Skeletal muscle tissue (tissue), 4 donors: ENCODE data around the gene C1QTNF6. TPM values are rescaled to one million over a fixed set of nuclear protein-coding genes. Genes with fewer than 3 reads are reported as not detected.

Experiments
- H3K27ac ChIP-seq: one replicate; pipeline ENCODE4 v1.7.0; 2013; ENCODE audit warnings: mild to moderate bottlenecking, low read depth, low read length, inconsistent platforms
- H3K27me3 ChIP-seq, 3 donors: one replicate each; pipeline ENCODE4 v1.7.0; 2013; ENCODE audit warnings: low read length in 3 of 3; ENCODE audit not compliant: control insufficient read depth in 3 of 3, insufficient read depth in 3 of 3
- H3K36me3 ChIP-seq, 3 donors: one replicate each; pipeline ENCODE4 v1.7.0; 2013; ENCODE audit warnings: low read length in 3 of 3; ENCODE audit not compliant: control insufficient read depth in 3 of 3, insufficient read depth in 3 of 3
- H3K4me1 ChIP-seq, 3 donors: one replicate each; pipeline ENCODE4 v1.7.0; 2013; ENCODE audit warnings: low read length in 3 of 3, mild to moderate bottlenecking in 3 of 3; ENCODE audit not compliant: control insufficient read depth in 3 of 3, insufficient read depth in 3 of 3
- H3K4me3 ChIP-seq, 3 donors: one replicate each; pipeline ENCODE4 v1.7.0; 2013; ENCODE audit warnings: low read length in 3 of 3
- H3K9ac ChIP-seq, 3 donors: one replicate each; pipeline ENCODE4 v1.7.0; 2013; ENCODE audit warnings: low read length in 3 of 3, mild to moderate bottlenecking in 3 of 3, moderate library complexity in 2 of 3, low read depth in 1 of 3
- H3K9me3 ChIP-seq, 3 donors: one replicate each; pipeline ENCODE4 v1.7.0; 2013; ENCODE audit warnings: low read length in 3 of 3; ENCODE audit not compliant: control insufficient read depth in 3 of 3
- total RNA-seq: library from RNA; depleted of rRNA; stranded (reverse); fragments of >200 nt; gene quantifications from one replicate; pipeline ENCODE4 v1.2.3, GENCODE V29; 2014
- donor health status: Osteomylitis.

The C1QTNF6 gene
- total RNA-seq, 1 donor from 2014 or later: 6.3 TPM

GRCh38 chr22:37145180-37146050 lies 42.6 kb downstream of the C1QTNF6 start:
- H3K9ac ChIP-seq: no peak overlapping the region
- H3K4me1 ChIP-seq: no peaks in the 10 kb centered on the region
- no peak overlapping the region for H3K27ac ChIP-seq
- no peaks in the 10 kb centered on the region for H3K9me3 ChIP-seq
- H3K27me3 ChIP-seq: peaks cover 11 to 41% (median 40%) of the 10 kb centered on the region in 3 donors
- no peaks in the 10 kb centered on the region for H3K36me3 ChIP-seq
- no peak overlapping the region for H3K4me3 ChIP-seq

GRCh38 chr22:37144180-37144554 lies 43.9 kb downstream of the C1QTNF6 start:
- no peaks in the 10 kb centered on the region for H3K36me3 ChIP-seq
- no peak overlapping the region for H3K4me3 ChIP-seq
- peaks cover 11 to 42% (median 41%) of the 10 kb centered on the region in 3 donors for H3K27me3 ChIP-seq
- no peaks in the 10 kb centered on the region for H3K4me1 ChIP-seq
- H3K27ac ChIP-seq: no peak overlapping the region
- no peak overlapping the region for H3K9ac ChIP-seq
- no peaks in the 10 kb centered on the region for H3K9me3 ChIP-seq

DNA sequence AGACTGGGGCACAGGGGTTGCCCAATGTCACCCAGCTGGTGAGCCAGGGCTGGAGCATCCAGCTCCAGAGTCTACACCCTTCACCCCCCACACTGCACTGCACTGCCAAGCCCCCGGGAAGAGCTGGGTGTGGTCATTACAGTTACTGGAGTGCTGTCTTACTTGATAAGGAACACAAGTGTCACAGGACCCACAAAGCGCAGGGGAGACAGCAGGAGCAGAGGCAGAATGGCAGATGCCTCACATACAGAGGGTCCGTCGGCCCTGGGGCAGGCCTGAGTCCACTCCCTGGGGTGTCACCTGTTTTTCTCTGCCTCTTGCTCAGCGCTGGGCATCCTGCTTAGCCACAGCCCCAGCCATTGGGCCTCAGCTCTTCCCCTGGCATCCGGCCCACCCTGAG lies 46.1 kb downstream of the C1QTNF6 start:
- Histone ChIP-seq H3K9me3 (no peaks in the 10 kb centered on the region), H3K27ac (no peak overlapping the region), H3K36me3 (no peaks in the 10 kb centered on the region), H3K9ac (no peak overlapping the region), H3K4me1 (no peaks in the 10 kb centered on the region), H3K4me3 (no peak overlapping the region), H3K27me3 (peaks cover 13 to 38% (median 38%) of the 10 kb centered on the region in 3 donors)

DNA sequence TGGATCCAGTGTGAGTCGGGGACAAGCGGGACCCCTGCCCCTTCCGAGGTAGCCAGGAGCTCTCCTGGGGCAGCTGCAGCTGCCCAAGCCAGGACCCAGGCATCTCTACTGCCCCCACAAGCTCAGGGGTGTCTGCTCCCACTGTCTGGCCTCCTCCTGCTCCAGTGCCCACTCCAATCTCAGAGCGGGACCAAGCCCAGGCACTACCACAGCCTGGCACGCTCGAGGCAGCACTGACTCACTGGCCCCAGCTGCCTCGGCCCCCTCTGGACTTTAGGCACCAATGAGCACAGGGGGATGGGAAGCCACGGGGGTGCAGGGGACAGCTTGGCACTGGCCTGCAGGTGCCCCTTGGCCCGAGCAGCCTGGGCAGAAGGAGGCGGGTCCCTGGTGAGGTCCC lies 46.6 kb downstream of the C1QTNF6 start:
- peaks cover 14 to 37% (median 34%) of the 10 kb centered on the region in 3 donors for H3K27me3 ChIP-seq
- no peaks in the 10 kb centered on the region for H3K36me3 ChIP-seq
- H3K9ac ChIP-seq: no peak overlapping the region

DNA sequence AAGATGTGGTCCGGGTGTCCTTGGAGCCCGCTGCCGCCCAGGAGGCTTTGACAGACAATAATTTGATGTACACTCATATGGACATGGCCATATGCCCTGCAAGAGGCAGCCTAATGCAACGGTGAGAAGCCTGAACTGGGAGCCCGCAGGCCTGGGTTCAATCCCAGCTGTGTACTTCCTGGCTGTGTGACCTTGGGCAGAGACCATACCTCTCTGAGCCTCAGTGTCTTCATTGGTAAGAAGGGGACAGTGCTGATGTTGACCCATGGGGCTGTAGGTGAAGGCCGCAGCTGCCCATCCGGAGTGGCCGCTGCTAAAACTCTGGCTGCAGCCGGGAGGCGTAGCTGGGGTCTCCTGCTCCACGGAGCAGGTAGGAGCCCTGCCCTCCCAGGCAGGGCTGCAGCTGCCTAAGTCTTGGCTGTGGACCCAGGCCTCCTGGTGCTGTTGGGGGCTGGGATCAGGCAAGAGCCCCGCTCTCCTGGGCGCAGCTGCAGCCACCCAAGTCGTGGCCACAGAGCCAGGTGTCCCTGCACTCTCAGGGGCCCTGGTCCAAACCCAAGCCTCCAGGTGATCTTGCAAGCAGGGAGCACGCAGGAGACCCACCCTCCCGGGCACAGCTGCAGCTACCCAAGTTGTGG lies 47.2 kb downstream of the C1QTNF6 start:
- Histone ChIP-seq H3K27me3 (peaks cover 14 to 33% (median 30%) of the 10 kb centered on the region in 3 donors), H3K9me3 (no peaks in the 10 kb centered on the region), H3K9ac (no peak overlapping the region), H3K36me3 (no peaks in the 10 kb centered on the region), H3K27ac (no peak overlapping the region), H3K4me1 (no peaks in the 10 kb centered on the region), H3K4me3 (no peak overlapping the region)

More for the DNA sequence above, 46.6 kb downstream of the C1QTNF6 start:
- H3K4me3 ChIP-seq: no peak overlapping the region
- H3K4me1 ChIP-seq: no peaks in the 10 kb centered on the region
- H3K9me3 ChIP-seq: no peaks in the 10 kb centered on the region
- H3K27ac ChIP-seq: no peak overlapping the region

DNA sequence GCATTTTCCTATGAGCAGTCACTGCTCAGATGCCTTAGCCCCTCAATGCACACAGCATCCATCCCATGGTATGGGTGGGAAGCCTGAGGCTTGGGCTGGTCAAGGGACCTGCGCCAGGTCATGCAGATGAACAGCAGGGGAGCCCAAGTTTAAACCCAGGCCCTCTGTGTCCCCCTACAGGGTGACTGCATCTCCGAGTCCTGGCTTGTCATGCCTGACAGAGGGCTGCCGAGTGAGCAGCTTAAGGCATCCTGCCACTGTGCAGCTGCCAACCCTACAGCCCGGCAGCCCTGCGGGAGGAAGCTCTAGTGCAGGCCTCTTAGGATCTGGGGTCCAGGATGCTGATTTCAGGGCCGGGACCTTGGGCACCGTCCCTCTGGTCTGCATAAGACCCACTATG lies 48.3 kb downstream of the C1QTNF6 start:
- Histone ChIP-seq H3K9ac (no peak overlapping the region), H3K4me1 (no peaks in the 10 kb centered on the region), H3K27me3 (peaks cover 16 to 24% (median 21%) of the 10 kb centered on the region in 3 donors), H3K27ac (no peak overlapping the region), H3K4me3 (no peak overlapping the region), H3K9me3 (no peaks in the 10 kb centered on the region), H3K36me3 (no peaks in the 10 kb centered on the region)

DNA sequence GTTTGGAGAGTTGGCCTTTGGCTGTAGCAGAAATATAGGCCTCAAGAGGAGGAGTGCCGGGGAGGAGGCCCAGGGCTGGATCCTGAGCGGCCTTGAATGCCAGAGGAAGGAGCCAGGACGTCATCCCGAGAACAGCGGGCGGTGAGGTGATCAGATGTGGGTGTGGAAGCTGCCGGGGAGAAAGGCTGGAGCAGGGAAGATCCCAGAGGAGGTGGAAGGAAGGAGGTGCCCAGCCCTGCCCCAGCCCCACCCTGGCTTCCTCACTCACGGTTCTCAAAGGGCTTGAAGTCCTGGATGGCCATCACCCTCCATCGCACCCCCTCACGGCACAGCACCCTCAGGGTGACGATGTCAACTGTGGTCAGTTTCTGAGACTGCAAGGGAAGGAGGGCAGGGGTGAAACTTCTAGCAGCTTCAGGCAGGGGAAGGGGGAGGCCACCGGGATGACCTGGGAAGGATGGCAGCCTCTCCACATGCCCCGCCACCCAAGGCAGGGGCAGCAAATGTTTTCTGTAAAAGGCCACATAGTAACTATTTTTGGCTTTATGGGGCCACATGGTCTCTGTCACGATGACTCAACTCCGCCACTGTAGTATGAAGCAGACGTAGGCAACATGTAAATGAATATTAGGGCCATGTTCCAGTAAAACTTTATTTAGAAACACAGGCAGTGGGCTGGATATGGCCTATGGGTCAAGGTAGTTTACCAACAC lies 49.0 kb downstream of the C1QTNF6 start:
- Histone ChIP-seq H3K4me1 (no peaks in the 10 kb centered on the region), H3K9me3 (no peaks in the 10 kb centered on the region), H3K9ac (no peak overlapping the region), H3K27ac (no peak overlapping the region), H3K4me3 (no peak overlapping the region), H3K36me3 (no peaks in the 10 kb centered on the region), H3K27me3 (peaks cover 14 to 23% (median 18%) of the 10 kb centered on the region in 3 donors)

DNA sequence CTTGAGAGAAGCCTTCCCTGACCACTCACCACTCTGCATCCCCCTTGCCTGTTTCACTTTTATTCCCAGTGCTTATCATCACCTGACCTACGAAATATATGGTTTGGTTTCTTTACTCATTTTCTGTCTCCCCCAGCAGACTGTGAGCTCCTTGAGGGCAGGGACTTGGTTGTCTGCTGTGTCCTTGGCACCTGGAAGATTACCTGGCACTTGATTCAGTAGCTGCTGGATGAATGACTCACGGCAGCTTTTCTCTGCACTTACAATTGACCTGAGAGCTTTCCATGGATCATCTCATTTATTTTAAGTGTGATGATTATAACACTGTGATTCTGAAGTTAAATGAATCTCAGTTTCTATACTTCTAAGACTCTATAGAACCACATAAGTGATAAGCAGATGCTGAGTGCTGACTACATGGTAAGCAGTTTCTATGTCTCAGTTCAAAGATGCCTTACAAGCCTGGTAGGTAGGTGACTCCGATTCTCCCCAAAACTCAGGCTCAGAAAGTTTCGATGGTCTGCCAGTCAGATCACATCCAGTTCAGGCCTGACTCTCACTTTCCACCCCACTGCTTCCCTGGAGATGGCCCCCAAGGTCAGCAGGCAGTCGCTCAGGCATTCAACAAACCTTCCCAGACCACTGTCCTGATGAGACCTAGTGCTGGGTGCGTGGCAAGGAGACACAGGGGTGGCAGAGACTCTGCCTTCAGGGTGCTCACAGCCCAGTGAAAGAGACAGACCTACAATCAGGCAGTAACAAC lies 50.0 kb downstream of the C1QTNF6 start:
- Histone ChIP-seq H3K9ac (no peak overlapping the region), H3K4me3 (no peak overlapping the region), H3K36me3 (no peaks in the 10 kb centered on the region), H3K27me3 (peaks cover 10 to 17% (median 13%) of the 10 kb centered on the region in 3 donors), H3K9me3 (no peaks in the 10 kb centered on the region), H3K27ac (no peak overlapping the region), H3K4me1 (no peaks in the 10 kb centered on the region)

DNA sequence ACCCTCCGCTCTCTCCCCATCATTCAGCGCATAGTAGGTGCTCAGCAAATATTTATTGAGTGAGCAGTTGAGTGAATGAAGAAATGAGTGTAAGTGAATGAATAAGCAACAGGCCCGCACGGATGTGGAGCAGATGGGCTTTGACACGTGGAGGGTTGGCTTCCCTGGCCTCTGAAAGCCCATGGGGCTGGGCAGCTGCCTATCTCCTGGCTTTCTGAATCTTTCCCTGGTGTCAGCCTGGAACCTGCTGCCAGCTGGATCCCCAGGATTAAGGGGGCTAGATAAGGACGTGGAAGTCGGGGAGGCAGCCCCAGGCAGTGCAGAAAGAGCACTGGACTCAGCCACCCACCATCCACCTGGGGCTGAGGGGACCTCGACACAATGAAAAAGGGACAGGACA lies 50.9 kb downstream of the C1QTNF6 start:
- Histone ChIP-seq H3K9ac (no peak overlapping the region), H3K4me1 (no peaks in the 10 kb centered on the region), H3K27me3 (peaks cover 9 to 17% (median 13%) of the 10 kb centered on the region in 3 donors), H3K36me3 (no peaks in the 10 kb centered on the region), H3K9me3 (no peaks in the 10 kb centered on the region), H3K4me3 (no peak overlapping the region), H3K27ac (no peak overlapping the region)
